SK-N-SH (cell line): ENCODE results near the gene NADK. TPM values are rescaled to one million over a fixed set of nuclear protein-coding genes. Genes with fewer than 3 reads are reported as not detected.
A peak's percentile ranks its signal among the peaks of the same experiment; 100 is the strongest.
"Not testable (repeated sequence)": the region's sequence is repeated elsewhere in the genome, so short reads cannot be mapped to it uniquely, and the experiment has no call there.

ENCODE experiments used
- CTCF ChIA-PET: fragments of 300-600, 350-600 bp; formaldehyde crosslinking; extraction: SDS; loops from one replicate; lab custom pipeline; 2021; lab: Yijun Ruan, JAX
- POLR2A ChIA-PET: fragments of 350-600 bp; sonication (Branson Sonifier 250); formaldehyde crosslinking; extraction: SDS; loops from one replicate; lab custom pipeline; 2020; ENCODE audit warnings: antibody characterized with exemption, inconsistent platforms; lab: Yijun Ruan, JAX
- DNase-seq: peaks from one replicate; pipeline ENCODE4 v3.0.0; 2012
- H2AFZ ChIP-seq: fragments of 200-600 bp; sonication (generic); 2 replicates; pipeline ENCODE4 v1.8.1; 2016; ENCODE audit warnings: antibody characterized with exemption, mild to moderate bottlenecking, low read depth
- H3F3A ChIP-seq: fragments of 200-600 bp; sonication (generic); replicated peaks from 2 replicates; pipeline ENCODE3; 2016; ENCODE audit warnings: antibody characterized with exemption, mild to moderate bottlenecking; ENCODE audit not compliant: insufficient read depth
- H3K27ac ChIP-seq, 2 experiments: fragments of 200-500 bp in 1 of 2; fragments of 200-600 bp in 1 of 2; sonication (Bioruptor generic) in 1 of 2; sonication (generic), shearing (Covaris generic) in 1 of 2; 2 replicates each; pipeline versions ENCODE4 v1.5.1 to v1.6.1; 2014 to 2016; ENCODE audit warnings: low read depth in 2 of 2, inconsistent platforms in 1 of 2, low read length in 1 of 2, mild to moderate bottlenecking in 1 of 2, mixed read lengths in 1 of 2
- H3K27me3 ChIP-seq: fragments of 200-600 bp; sonication (generic), shearing (Covaris generic); 2 replicates; pipeline ENCODE4 v1.6.1; 2016; ENCODE audit warnings: mixed run types; ENCODE audit not compliant: insufficient read depth
- H3K36me3 ChIP-seq, 2 experiments: fragments of 200-500 bp in 1 of 2; fragments of 200-600 bp in 1 of 2; sonication (Bioruptor generic) in 1 of 2; sonication (generic) in 1 of 2; replicated peaks in 1 of 2; 2 replicates each; pipeline versions ENCODE3 to v1.5.1; 2014 to 2016; ENCODE audit warnings: low read length in 1 of 2, mild to moderate bottlenecking in 1 of 2; ENCODE audit not compliant: insufficient read depth in 2 of 2, control insufficient read depth in 1 of 2
- H3K4me1 ChIP-seq, 2 experiments: fragments of 200-500 bp in 1 of 2; fragments of 200-600 bp in 1 of 2; sonication (Bioruptor generic) in 1 of 2; sonication (generic), shearing (Covaris generic) in 1 of 2; 2 replicates each; pipeline versions ENCODE4 v1.5.1 to v1.6.1; 2014 to 2016; ENCODE audit warnings: low read depth in 1 of 2, low read length in 1 of 2, mixed run types in 1 of 2; ENCODE audit not compliant: insufficient read depth in 2 of 2, control insufficient read depth in 1 of 2
- H3K4me2 ChIP-seq: fragments of 200-600 bp; sonication (generic), shearing (Covaris generic); 2 replicates; pipeline ENCODE4 v1.6.1; 2017; ENCODE audit warnings: mixed run types
- H3K4me3 ChIP-seq, 2 experiments: fragments of 200-500 bp in 1 of 2; fragments of 200-600 bp in 1 of 2; sonication (Bioruptor generic) in 1 of 2; sonication (generic), shearing (Covaris generic) in 1 of 2; 2 replicates each; pipeline versions ENCODE4 v1.5.1 to v1.8.1; 2014 to 2016; ENCODE audit warnings: low read depth in 2 of 2, inconsistent platforms in 1 of 2, low read length in 1 of 2, mild to moderate bottlenecking in 1 of 2, mixed read lengths in 1 of 2, moderate library complexity in 1 of 2
- H3K79me2 ChIP-seq: fragments of 200-600 bp; sonication (generic); 2 replicates; pipeline ENCODE4 v1.8.1; 2017; ENCODE audit warnings: mild to moderate bottlenecking; ENCODE audit not compliant: insufficient read depth
- H3K9ac ChIP-seq: fragments of 200-600 bp; sonication (generic); 2 replicates; pipeline ENCODE4 v1.6.1; 2017; ENCODE audit warnings: mixed run types
- H3K9me2 ChIP-seq: fragments of 200-600 bp; sonication (generic); 2 replicates; pipeline ENCODE4 v1.6.1; 2017; ENCODE audit warnings: mixed run types
- H3K9me3 ChIP-seq: fragments of 200-600 bp; sonication (generic); 2 replicates; pipeline ENCODE4 v1.6.1; 2017; ENCODE audit warnings: mixed run types, mild to moderate bottlenecking, moderate library complexity
- H4K20me1 ChIP-seq: fragments of 200-600 bp; sonication (generic); 2 replicates; pipeline ENCODE4 v1.6.1; 2017; ENCODE audit warnings: mild to moderate bottlenecking, mixed run types; ENCODE audit not compliant: insufficient read depth
- ELF1 ChIP-seq: IDR thresholded peaks from 2 replicates; pipeline ENCODE4 v1.4.0; 2012
- GABPA ChIP-seq: IDR thresholded peaks from 2 replicates; pipeline ENCODE4 v1.4.0; 2012; ENCODE audit warnings: low read depth, mild to moderate bottlenecking
- GATA2 ChIP-seq: sonication (generic); formaldehyde crosslinking; IDR thresholded peaks from 2 replicates; pipeline ENCODE4 v1.5.0; 2020; ENCODE audit warnings: mild to moderate bottlenecking, missing genetic modification reagents
- JUND ChIP-seq: IDR thresholded peaks from 2 replicates; pipeline ENCODE4 v1.4.0; 2012
- NFIC ChIP-seq: IDR thresholded peaks from 2 replicates; pipeline ENCODE4 v1.4.0; 2012; ENCODE audit warnings: borderline replicate concordance
- POLR2AphosphoS5 ChIP-seq: IDR thresholded peaks from 2 replicates; pipeline ENCODE4 v1.6.1; 2012; ENCODE audit warnings: low read depth, low read length
- RAD21 ChIP-seq: IDR thresholded peaks from 2 replicates; pipeline ENCODE4 v1.6.1; 2012; ENCODE audit warnings: mild to moderate bottlenecking, low read length
- RFX5 ChIP-seq: IDR thresholded peaks from 2 replicates; pipeline ENCODE4 v1.6.1; 2012; ENCODE audit warnings: mild to moderate bottlenecking, improper control_type of control experiment, low read length
- SMC3 ChIP-seq: IDR thresholded peaks from 2 replicates; pipeline ENCODE4 v1.6.1; 2012; ENCODE audit warnings: low read depth, low read length, improper control_type of control experiment
- USF1 ChIP-seq: IDR thresholded peaks from 2 replicates; pipeline ENCODE4 v1.4.0; 2012; ENCODE audit warnings: low read depth, borderline replicate concordance
- YY1 ChIP-seq: IDR thresholded peaks from 2 replicates; pipeline ENCODE4 v1.4.0; 2012; ENCODE audit warnings: low read depth, mild to moderate bottlenecking
- WGBS: methylation state at CpG from one replicate; pipeline ENCODE4 v1.1.6; 2017; ENCODE audit warnings: low lambda C conversion rate; 5-methylcytosine and 5-hydroxymethylcytosine counted together
- polyA plus RNA-seq, 3 experiments: library from polyadenylated mRNA; depleted of rRNA; stranded (reverse); fragments of >200 nt; gene quantifications; 2 replicates each; pipeline ENCODE4 v1.2.3, GENCODE V29; 2012
- TF ChIP-seq, protein P1 (sequence below): IDR thresholded peaks from 2 replicates; pipeline ENCODE4 v1.6.1; 2012; ENCODE audit warnings: mild to moderate bottlenecking, low read depth, low read length, moderate library complexity
- TF ChIP-seq, protein P2 (sequence below): IDR thresholded peaks from 2 replicates; pipeline ENCODE4 v1.4.0; 2012; ENCODE audit warnings: low read depth

Gene NADK
- polyA plus RNA-seq, 1 of the 3 experiments (the other 2 are of a cell fraction), result 70.4 TPM

DNA sequence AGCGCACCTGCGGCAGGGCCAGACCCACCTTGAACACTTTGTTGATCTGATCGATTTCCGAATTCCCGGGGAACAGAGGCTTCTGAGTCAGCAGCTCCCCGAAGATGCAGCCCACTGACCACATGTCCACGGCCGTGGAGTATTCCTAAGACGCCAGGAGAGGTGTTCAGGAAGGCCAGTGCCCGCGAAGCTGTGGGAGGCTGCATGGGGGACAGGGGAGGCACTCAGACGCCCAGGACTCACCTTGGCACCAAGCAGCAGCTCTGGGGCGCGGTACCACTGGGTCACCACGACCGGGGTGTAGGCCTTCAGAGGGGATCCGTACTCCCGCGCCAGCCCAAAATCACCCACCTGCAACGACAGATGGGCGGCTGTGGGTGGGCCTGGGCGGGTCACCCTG is 74.5 kb downstream of the NADK start:
- Histone ChIP-seq H3K4me1 (no peaks in the 10 kb centered on the region), H3K4me3 (no peak overlapping the region), H3K9me2 (no peaks in the 10 kb centered on the region), H3K4me2 (no peak overlapping the region), H3K27me3 (no peaks in the 10 kb centered on the region), H3K9ac (no peak overlapping the region), H3K36me3 (peaks cover 0 to 4% of the 10 kb centered on the region in 2 experiments), H3K9me3 (no peaks in the 10 kb centered on the region), H3K79me2 (no peaks in the 10 kb centered on the region), H3K27ac (no peak overlapping the region), H2AFZ (no peak overlapping the region), H4K20me1 (no peaks in the 10 kb centered on the region), H3F3A (no peaks in the 10 kb centered on the region)
- TF ChIP-seq GATA2 (CRISPR knock-in tag) (no peak), USF1 (no peak), ELF1 (no peak), POLR2AphosphoS5 (no peak), RFX5 (no peak), YY1 (no peak), JUND (no peak), GABPA (no peak), RAD21 (no peak), NFIC (no peak), SMC3 (no peak)
- TF ChIP-seq, protein P1, sequence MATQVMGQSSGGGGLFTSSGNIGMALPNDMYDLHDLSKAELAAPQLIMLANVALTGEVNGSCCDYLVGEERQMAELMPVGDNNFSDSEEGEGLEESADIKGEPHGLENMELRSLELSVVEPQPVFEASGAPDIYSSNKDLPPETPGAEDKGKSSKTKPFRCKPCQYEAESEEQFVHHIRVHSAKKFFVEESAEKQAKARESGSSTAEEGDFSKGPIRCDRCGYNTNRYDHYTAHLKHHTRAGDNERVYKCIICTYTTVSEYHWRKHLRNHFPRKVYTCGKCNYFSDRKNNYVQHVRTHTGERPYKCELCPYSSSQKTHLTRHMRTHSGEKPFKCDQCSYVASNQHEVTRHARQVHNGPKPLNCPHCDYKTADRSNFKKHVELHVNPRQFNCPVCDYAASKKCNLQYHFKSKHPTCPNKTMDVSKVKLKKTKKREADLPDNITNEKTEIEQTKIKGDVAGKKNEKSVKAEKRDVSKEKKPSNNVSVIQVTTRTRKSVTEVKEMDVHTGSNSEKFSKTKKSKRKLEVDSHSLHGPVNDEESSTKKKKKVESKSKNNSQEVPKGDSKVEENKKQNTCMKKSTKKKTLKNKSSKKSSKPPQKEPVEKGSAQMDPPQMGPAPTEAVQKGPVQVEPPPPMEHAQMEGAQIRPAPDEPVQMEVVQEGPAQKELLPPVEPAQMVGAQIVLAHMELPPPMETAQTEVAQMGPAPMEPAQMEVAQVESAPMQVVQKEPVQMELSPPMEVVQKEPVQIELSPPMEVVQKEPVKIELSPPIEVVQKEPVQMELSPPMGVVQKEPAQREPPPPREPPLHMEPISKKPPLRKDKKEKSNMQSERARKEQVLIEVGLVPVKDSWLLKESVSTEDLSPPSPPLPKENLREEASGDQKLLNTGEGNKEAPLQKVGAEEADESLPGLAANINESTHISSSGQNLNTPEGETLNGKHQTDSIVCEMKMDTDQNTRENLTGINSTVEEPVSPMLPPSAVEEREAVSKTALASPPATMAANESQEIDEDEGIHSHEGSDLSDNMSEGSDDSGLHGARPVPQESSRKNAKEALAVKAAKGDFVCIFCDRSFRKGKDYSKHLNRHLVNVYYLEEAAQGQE, result no peak
- TF ChIP-seq, protein P2, sequence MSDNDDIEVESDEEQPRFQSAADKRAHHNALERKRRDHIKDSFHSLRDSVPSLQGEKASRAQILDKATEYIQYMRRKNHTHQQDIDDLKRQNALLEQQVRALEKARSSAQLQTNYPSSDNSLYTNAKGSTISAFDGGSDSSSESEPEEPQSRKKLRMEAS, result no peak
- CTCF ChIA-PET, result no interaction called here
- DNase-seq, result peak; percentile 9
- 100% methylated on average over 7 of the region's 22 CpGs for WGBS
- POLR2A ChIA-PET, result no interaction called here

- DNase-seq, H3F3A ChIP-seq, H3K4me1 ChIP-seq, H3K27ac ChIP-seq, H2AFZ ChIP-seq, H3K79me2 ChIP-seq, H3K9ac ChIP-seq, H3K4me3 ChIP-seq, H3K4me2 ChIP-seq, CTCF ChIA-PET, H4K20me1 ChIP-seq, H3K9me2 ChIP-seq, H3K9me3 ChIP-seq, H3K36me3 ChIP-seq, H3K27me3 ChIP-seq, POLR2A ChIA-PET: not testable (repeated sequence)
- 85% methylated on average over 6 of the region's 18 CpGs for WGBS
These were observed 75.8 kb downstream of the NADK start for GRCh38 chr1:1702506-1702905.

Other genes starting within 250 kb of the NADK start
- 6.5 and 8.1 TPM in 2 replicates for gene TMEM240, start 237.8 kb downstream of the NADK start, polyA plus RNA-seq (2012; rRNA removed)
- 73.6 and 104 TPM in 2 replicates for gene SSU72, start 203.6 kb downstream of the NADK start, polyA plus RNA-seq (2012; rRNA removed)
- 4.8 and 6.7 TPM in 2 replicates for gene FNDC10, start 178.3 kb downstream of the NADK start, polyA plus RNA-seq (2012; rRNA removed)
- 40.4 and 45.4 TPM in 2 replicates for gene MIB2, start 163.0 kb downstream of the NADK start, polyA plus RNA-seq (2012; rRNA removed)
- 0.96 and 1.2 TPM in 2 replicates for gene MMP23B, start 146.3 kb downstream of the NADK start, polyA plus RNA-seq (2012; rRNA removed)
- 11.3 and 15.0 TPM in 2 replicates for gene CDK11B, start 119.5 kb downstream of the NADK start, polyA plus RNA-seq (2012; rRNA removed)
- gene SLC35E2B, start 85.7 kb downstream of the NADK start, polyA plus RNA-seq (2012; rRNA removed), result 20.5 and 20.6 TPM in 2 replicates
- gene CDK11A, start 54.1 kb downstream of the NADK start, polyA plus RNA-seq (2012; rRNA removed), result 22.0 and 24.0 TPM in 2 replicates
- 355 and 364 TPM in 2 replicates for gene GNB1, start 112.6 kb upstream of the NADK start, polyA plus RNA-seq (2012; rRNA removed)
- 0.87 and 1.3 TPM in 2 replicates for gene CALML6, start 136.8 kb upstream of the NADK start, polyA plus RNA-seq (2012; rRNA removed)
- 3.8 and 4.8 TPM in 2 replicates for gene TMEM52, start 140.8 kb upstream of the NADK start, polyA plus RNA-seq (2012; rRNA removed)
- gene CFAP74, start 225.3 kb upstream of the NADK start, polyA plus RNA-seq (2012; rRNA removed), result not detected in 2 replicates
- gene GABRD, start 240.9 kb upstream of the NADK start, polyA plus RNA-seq (2012; rRNA removed), result 0.07 and 0.10 TPM in 2 replicates